ENCODE data around the gene CNTNAP2. TPM values are rescaled to one million over a fixed set of nuclear protein-coding genes. Genes with fewer than 3 reads are reported as not detected.

CNTNAP2 gene
- total RNA-seq, 1 donor: under 0.01 TPM

- TF ChIP-seq CTCF (IDR thresholded peaks at IDR 0.05; ENCODE audit: insufficient read depth, low read length): no peak
- no peak for DNase-seq (ENCODE audit: low read depth)
- no peak overlapping the region for H3K4me3 ChIP-seq (ENCODE audit: low read depth, low read length)
These were observed 1687.4 kb downstream of the CNTNAP2 start for GRCh38 chr7:147804032-147804431.

- H3K4me3 ChIP-seq (ENCODE audit: low read depth, low read length): no peak overlapping the region
- no peak for DNase-seq (ENCODE audit: low read depth)
- TF ChIP-seq CTCF (IDR thresholded peaks at IDR 0.05; ENCODE audit: insufficient read depth, low read length): no peak
These were observed 1689.5 kb downstream of the CNTNAP2 start for GRCh38 chr7:147805996-147806576.

DNA sequence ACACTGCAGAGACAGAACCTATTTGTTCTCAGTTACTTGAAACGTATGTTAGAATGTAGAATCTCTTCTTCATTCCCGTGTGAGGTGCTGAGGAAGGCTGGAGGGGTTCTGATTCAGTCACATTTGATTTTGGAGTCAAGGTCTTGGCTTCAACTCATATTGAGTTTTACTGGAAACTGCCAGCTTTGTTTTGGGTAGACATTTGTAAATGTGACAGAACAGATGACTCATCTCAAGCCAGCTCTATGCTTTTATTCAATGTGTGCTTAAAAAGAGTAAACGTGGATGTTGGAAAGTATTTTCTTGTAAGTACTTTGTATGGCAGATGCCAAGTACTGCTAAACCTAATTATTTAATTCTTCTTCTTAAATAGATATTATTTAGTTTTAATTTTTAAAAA lies 1693.2 kb downstream of the CNTNAP2 start:
- no peak for TF ChIP-seq CTCF (IDR thresholded peaks at IDR 0.05; ENCODE audit: insufficient read depth, low read length)
- DNase-seq (ENCODE audit: low read depth): no peak
- H3K4me3 ChIP-seq (ENCODE audit: low read depth, low read length): no peak overlapping the region

- TF ChIP-seq CTCF (IDR thresholded peaks at IDR 0.05; ENCODE audit: insufficient read depth, low read length): no peak
- no peak overlapping the region for H3K4me3 ChIP-seq (ENCODE audit: low read depth, low read length)
- DNase-seq (ENCODE audit: low read depth): no peak
These were observed 1693.7 kb downstream of the CNTNAP2 start for GRCh38 chr7:147810269-147810668.

- DNase-seq (ENCODE audit: low read depth): no peak
- no peak for TF ChIP-seq CTCF (IDR thresholded peaks at IDR 0.05; ENCODE audit: insufficient read depth, low read length)
- no peak overlapping the region for H3K4me3 ChIP-seq (ENCODE audit: low read depth, low read length)
These were observed 1695.3 kb downstream of the CNTNAP2 start for GRCh38 chr7:147811923-147812322.

DNA sequence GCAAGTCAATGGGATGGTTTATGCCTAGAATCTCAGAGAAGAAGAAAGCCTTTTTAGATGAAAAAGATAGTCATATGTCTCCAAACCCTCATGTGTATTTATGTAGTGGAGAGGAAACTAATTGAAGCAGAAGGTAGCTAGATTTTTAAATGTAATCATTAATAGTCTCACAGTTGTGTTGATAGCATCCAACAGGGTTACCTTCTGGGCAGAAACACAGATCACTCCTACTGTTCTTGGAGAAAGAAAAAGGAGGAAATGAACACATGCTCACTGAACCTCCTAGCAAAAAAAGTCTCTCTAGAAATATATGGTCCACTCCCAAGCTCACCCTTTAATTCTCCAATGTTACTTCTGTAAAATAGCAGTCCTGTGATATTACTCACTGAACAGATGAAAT lies 1696.7 kb downstream of the CNTNAP2 start:
- DNase-seq (ENCODE audit: low read depth): no peak
- TF ChIP-seq CTCF (IDR thresholded peaks at IDR 0.05; ENCODE audit: insufficient read depth, low read length): no peak
- H3K4me3 ChIP-seq (ENCODE audit: low read depth, low read length): no peak overlapping the region

DNA sequence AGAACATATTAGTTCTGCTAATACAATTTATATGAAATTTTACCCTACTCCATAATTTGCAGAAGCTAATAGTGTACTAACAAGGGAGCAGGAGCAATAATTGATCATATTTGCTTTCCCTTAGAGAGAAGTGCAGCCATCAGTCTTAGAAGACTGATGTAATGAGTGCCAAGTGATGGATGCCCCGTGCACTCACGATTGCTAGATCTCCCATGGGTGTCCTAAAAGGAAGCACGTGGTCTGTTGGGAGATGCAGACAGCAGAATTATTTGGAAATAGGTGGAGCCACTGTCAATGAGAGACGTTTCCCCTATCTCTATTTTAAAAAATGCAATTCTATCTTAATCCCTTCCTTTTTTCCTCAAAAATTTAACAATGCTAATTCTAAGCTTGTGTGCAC lies 1701.7 kb downstream of the CNTNAP2 start:
- DNase-seq (ENCODE audit: low read depth): no peak
- TF ChIP-seq CTCF (IDR thresholded peaks at IDR 0.05; ENCODE audit: insufficient read depth, low read length): no peak
- H3K4me3 ChIP-seq (ENCODE audit: low read depth, low read length): no peak overlapping the region

Data from fibroblast of the aortic adventitia (primary cell).